IgD-negative memory B cell (primary cell): Measurements from ENCODE around the gene SART1. TPM values are rescaled to one million over a fixed set of nuclear protein-coding genes. Genes with fewer than 3 reads are reported as not detected.

Experiments used
- H3K27ac Mint-ChIP-seq, 3 donors: one replicate each; pipeline ENCODE4 v1.8.0; 2020 to 2022; ENCODE audit warnings: mild to moderate bottlenecking in 3 of 3, mixed read lengths in 3 of 3, moderate library complexity in 1 of 3
- H3K27me3 Mint-ChIP-seq: one replicate; pipeline ENCODE4 v1.8.0; 2021; ENCODE audit warnings: mixed read lengths
- H3K36me3 Mint-ChIP-seq: one replicate; pipeline ENCODE4 v1.8.0; 2020; ENCODE audit warnings: mild to moderate bottlenecking, mixed read lengths
- H3K4me1 Mint-ChIP-seq, 3 donors: one replicate each; pipeline ENCODE4 v1.8.0; 2020 to 2022; ENCODE audit warnings: mixed read lengths in 3 of 3, mild to moderate bottlenecking in 1 of 3
- H3K4me3 Mint-ChIP-seq, 4 donors: one replicate each; pipeline ENCODE4 v1.8.0; 2020 to 2022; ENCODE audit warnings: mild to moderate bottlenecking in 4 of 4, mixed read lengths in 4 of 4, moderate library complexity in 3 of 4
- H3K9me3 Mint-ChIP-seq, 3 donors: one replicate each; pipeline ENCODE4 v1.8.0; 2020 to 2021; ENCODE audit warnings: mixed read lengths in 3 of 3, mild to moderate bottlenecking in 1 of 3
- polyA plus RNA-seq: library from polyadenylated mRNA; unstranded; fragments of 300-500 nt; fragmentation: Illumina TruSeq; gene quantifications from one replicate; pipeline ENCODE4 v1.2.3, GENCODE V29; 2021

Gene SART1
- polyA plus RNA-seq, 1 donor from 2014 or later = 53.1 TPM

DNA sequence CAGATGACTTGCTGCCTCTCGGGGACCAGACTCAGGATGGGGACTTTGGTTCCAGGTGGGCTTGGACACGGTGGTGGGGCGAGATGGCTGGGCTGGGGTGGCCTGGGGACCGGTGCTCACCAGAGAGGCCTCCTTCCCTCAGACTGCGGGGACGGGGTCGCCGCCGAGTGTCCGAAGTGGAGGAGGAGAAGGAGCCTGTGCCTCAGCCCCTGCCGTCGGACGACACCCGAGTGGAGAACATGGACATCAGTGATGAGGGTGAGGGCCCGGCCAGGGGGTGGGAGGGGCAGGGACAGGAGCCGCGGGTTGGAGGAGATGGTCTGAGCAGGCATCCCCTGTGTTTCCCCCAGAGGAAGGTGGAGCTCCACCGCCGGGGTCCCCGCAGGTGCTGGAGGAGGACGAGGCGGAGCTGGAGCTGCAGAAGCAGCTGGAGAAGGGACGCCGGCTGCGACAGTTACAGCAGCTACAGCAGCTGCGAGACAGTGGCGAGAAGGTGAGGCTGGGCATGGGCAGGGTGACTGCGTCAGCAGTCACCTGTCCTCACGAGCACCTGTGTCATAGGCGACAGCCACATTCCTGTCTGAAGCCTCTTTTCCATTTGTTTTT lies 5.9 kb downstream of the SART1 start:
- H3K4me3 Mint-ChIP-seq = no peak overlapping the region
- no peaks in the 10 kb centered on the region for H3K9me3 Mint-ChIP-seq
- no peak overlapping the region for H3K27ac Mint-ChIP-seq
- no peaks in the 10 kb centered on the region for H3K27me3 Mint-ChIP-seq
- H3K36me3 Mint-ChIP-seq = peaks cover 7% of the 10 kb centered on the region
- H3K4me1 Mint-ChIP-seq = peaks cover 8 to 18% (median 9%) of the 10 kb centered on the region in 3 donors

DNA sequence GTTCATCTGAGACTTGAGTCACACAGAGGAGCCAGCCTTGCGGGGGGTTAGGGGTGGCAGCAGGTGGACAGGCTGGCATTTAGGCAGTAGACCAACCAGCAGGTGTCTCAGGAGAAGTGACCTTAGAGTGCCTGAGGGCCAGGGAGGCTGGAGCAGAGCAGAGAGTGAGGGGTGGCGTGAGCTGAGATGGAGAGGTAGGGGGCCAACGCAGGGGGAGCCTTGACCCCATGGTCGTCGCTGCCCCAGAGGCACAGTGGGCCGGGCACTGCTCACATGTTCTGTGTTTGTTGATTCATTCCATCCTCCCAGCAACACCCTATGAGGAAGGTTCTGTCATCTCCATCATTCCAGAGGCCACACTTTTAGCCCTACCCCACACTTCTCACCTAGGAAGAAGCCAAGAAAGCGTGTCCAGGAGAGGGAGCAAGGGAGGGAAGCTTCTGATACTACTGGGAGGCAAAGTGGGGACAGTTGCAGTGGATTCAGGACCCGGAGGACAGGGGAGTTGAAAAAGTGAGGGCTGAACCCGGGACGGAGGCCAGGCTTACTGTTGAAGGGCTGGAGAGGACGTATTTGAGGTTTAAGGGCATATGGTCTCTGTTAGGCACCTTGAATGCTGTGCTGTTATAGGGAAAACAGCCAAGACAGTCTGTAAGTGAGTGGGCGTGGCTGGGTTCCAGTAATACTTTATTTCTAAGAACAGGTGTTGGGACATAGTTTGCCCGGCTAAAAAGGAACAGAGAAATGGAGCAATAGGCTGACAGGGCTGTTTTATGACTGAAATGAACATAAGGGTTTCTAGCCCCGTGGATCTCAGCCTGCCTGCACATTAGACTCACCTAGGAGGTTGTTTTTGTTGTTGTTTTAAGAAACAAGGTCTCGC lies 7.3 kb downstream of the SART1 start:
- H3K27me3 Mint-ChIP-seq = no peaks in the 10 kb centered on the region
- peak overlapping the region in 1 of 3 donors; percentile 73 for H3K27ac Mint-ChIP-seq
- H3K9me3 Mint-ChIP-seq = no peaks in the 10 kb centered on the region
- H3K36me3 Mint-ChIP-seq = peaks cover 11% of the 10 kb centered on the region
- peaks cover 0 to 6% (median 2%) of the 10 kb centered on the region in 3 donors for H3K4me1 Mint-ChIP-seq
- peak overlapping the region in 1 of 4 donors; percentile 67 for H3K4me3 Mint-ChIP-seq

DNA sequence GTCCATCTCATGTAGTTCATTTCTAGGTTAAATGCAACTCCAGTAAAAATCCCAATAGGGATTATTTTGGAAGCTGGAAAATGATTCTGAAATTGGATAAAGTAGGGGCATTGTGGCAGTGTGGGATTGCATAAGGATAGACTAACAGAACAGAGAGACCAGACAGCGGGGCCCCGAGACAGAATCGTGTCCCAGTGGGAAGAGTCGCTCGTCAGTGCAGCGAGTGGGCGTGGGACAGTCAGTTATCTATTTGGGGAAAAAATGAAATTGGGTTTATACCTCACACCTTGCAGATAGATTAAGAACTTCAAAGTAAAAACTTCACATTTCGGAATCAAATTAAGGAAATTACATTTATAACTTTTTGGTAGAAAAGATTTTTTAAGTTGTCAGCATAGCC lies 10.6 kb downstream of the SART1 start:
- Mint-ChIP-seq H3K27ac (peak overlapping the region; percentile 51 to 81 (median 78)), H3K36me3 (peaks cover 10% of the 10 kb centered on the region), H3K4me3 (no peak overlapping the region), H3K4me1 (peaks cover 0 to 2% (median 2%) of the 10 kb centered on the region in 3 donors), H3K27me3 (no peaks in the 10 kb centered on the region), H3K9me3 (no peaks in the 10 kb centered on the region)

DNA sequence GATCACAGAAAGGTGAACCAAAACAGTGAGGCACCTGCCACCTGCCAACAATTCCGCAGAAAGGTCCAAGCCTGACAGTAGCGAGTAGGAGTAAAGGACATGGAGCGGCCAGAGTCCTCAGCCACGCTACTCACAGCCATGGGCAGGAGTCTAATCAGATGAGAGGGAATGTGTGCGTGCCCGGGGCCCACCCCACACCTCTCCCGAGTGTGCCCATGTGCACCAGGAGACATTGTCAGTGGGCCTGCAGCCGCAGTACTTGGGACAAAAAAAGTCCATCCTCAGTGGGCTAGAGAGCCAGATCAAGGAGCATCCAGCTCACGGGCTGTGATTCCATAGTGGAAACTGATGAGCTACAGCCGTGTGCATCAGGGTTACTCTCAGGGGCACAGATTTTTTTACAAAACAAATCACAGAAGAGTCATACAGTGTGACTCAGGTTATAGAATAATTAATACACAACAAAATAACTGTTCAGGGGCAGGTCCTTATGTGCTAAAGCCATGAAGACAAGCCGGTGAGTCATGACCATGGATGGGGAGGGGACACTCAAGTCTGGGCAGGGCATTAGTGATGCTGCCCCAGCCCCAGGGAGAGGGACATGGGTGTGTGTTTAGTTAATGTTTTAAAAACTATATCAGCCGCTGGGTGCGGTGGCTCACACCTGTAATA lies 12.0 kb downstream of the SART1 start:
- Mint-ChIP-seq H3K4me1 (peaks cover 0 to 2% (median 0%) of the 10 kb centered on the region in 3 donors), H3K36me3 (peaks cover 10% of the 10 kb centered on the region), H3K9me3 (no peaks in the 10 kb centered on the region), H3K4me3 (no peak overlapping the region), H3K27me3 (no peaks in the 10 kb centered on the region), H3K27ac (no peak overlapping the region)

DNA sequence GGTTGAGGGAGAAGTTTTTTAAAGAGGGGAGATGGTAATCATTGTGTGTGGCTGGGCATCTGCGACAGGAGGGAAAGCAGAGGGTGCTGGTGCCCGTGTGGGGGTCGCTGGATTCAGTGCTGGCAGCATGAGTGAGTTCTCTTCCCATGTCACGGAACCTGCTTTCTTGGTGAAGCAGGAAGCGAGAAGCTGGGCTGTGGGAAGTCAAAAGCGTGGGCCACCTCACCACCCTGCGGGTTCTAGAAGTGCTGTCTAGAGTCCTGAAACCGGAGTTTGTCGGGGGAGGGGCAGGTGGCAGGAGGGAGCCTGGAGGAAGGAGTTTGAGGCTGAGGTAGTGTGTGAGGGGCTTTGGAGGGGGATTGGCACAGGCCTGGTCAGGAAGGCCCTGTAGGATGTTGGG lies 14.2 kb downstream of the SART1 start:
- Mint-ChIP-seq H3K4me1 (peaks cover 0 to 2% (median 1%) of the 10 kb centered on the region in 3 donors), H3K27me3 (no peaks in the 10 kb centered on the region), H3K27ac (peak overlapping the region in 2 of 3 donors; percentile 33 to 56), H3K36me3 (peaks cover 5% of the 10 kb centered on the region), H3K4me3 (no peak overlapping the region), H3K9me3 (no peaks in the 10 kb centered on the region)

DNA sequence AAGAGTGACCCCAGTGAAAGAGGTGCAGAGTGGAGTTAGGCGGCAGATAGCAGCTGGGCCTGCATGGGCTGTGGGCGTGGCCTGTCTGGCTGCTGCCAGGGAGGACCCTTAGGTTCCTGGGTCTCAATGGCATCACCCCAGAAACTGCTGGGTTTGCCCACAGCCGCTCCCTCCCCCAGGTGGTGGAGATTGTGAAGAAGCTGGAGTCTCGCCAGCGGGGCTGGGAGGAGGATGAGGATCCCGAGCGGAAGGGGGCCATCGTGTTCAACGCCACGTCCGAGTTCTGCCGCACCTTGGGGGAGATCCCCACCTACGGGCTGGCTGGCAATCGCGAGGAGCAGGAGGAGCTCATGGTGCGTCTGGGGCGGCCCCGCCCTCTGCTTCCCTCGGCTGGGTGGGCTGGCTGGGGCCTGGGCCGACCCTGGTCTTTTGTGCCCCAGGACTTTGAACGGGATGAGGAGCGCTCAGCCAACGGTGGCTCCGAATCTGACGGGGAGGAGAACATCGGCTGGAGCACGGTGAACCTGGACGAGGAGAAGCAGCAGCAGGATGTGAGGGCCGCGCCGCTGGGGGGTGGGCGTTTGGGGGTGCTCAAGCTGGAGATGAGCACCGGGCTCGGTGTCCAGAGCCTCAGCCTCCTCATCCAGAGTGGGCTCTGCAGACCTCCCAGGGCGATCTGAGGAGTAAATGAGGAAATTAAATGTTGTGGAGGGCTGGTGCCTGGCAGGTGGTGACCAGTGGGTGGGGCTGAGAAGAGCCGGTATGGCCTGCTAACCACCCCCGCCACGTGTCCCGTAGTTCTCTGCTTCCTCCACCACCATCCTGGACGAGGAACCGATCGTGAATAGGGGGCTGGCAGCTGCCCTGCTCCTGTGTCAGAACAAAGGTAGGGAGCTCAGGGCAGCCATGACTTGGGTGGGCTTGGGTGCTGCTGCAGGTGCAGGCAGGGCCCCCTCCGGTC lies 15.0 kb downstream of the SART1 start:
- Mint-ChIP-seq H3K27ac (peak overlapping the region in 1 of 3 donors; percentile 56), H3K4me1 (peaks cover 0 to 2% (median 1%) of the 10 kb centered on the region in 3 donors), H3K27me3 (no peaks in the 10 kb centered on the region), H3K36me3 (peaks cover 5% of the 10 kb centered on the region), H3K4me3 (no peak overlapping the region), H3K9me3 (no peaks in the 10 kb centered on the region)

DNA sequence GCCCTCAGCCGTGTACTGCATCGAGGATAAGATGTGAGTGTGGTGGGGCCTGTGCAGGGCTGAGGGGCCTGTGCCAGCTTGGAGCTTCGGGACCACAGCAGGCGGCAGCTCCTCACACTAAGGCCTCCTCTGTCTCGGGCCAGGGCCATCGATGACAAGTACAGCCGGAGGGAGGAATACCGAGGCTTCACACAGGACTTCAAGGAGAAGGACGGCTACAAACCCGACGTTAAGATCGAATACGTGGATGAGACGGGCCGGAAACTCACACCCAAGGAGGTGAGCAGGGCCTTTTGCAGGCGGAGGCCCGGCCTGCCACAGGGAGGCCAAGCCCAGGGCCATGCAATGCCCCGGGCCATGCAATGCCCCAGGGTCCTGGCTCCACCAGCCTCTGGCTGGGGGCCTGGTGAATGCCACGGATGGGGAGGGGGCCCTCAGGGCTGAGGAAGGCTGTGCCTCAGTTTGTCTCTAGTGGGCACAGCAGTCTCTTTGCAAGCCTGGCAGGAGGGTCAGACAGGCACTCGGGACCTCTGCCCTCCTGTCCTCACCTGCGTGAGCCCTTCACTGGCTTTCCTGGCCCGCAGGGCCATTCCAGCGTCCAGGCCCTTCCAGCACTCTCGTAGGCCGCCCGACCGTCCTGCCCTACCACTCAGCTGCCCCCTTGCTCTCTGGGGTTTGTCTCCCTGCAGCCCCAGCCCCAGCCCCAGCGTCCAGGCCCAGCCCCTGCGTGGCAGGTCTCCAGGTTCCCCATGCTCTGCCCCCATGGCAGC lies 16.3 kb downstream of the SART1 start:
- peaks cover 0 to 2% (median 1%) of the 10 kb centered on the region in 3 donors for H3K4me1 Mint-ChIP-seq
- H3K27me3 Mint-ChIP-seq = no peaks in the 10 kb centered on the region
- H3K9me3 Mint-ChIP-seq = no peaks in the 10 kb centered on the region
- H3K27ac Mint-ChIP-seq = no peak overlapping the region
- no peak overlapping the region for H3K4me3 Mint-ChIP-seq
- H3K36me3 Mint-ChIP-seq = peaks cover 3% of the 10 kb centered on the region

DNA sequence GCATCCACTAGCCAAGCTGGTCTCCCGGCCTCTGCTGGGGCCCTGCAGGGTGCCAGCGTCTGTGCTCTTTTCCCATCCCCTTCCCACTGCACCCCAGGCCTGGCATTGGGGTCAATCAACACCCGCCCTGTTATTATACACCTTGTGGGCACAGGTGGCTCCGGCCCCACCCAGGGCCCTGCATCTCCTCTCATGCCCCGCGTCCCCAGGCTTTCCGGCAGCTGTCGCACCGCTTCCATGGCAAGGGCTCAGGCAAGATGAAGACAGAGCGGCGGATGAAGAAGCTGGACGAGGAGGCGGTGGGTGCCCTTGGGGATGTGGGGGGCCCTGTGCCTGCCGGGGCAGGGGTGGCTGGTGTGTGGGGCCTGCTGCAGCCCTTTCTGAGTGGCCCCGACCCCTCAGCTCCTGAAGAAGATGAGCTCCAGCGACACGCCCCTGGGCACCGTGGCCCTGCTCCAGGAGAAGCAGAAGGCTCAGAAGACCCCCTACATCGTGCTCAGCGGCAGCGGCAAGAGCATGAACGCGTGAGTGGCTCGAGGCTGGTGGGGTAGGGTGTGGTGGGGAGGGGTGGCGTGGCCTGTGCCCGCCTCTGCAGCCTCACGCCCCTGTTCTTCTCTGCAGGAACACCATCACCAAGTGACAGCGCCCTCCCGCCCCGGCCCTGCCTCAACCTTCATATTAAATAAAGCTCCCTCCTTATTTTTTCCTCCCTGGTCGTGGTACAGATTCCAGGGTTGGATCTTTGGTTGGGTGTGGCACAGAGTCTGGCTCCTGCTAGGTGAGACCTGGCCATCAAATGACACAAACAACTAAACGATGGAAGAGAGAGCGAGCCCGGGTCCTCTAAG lies 17.1 kb downstream of the SART1 start:
- Mint-ChIP-seq H3K27ac (peak overlapping the region in 1 of 3 donors; percentile 75), H3K27me3 (no peaks in the 10 kb centered on the region), H3K9me3 (no peaks in the 10 kb centered on the region), H3K4me1 (peaks cover 0 to 1% (median 0%) of the 10 kb centered on the region in 3 donors), H3K4me3 (no peak overlapping the region), H3K36me3 (peaks cover 2% of the 10 kb centered on the region)

DNA sequence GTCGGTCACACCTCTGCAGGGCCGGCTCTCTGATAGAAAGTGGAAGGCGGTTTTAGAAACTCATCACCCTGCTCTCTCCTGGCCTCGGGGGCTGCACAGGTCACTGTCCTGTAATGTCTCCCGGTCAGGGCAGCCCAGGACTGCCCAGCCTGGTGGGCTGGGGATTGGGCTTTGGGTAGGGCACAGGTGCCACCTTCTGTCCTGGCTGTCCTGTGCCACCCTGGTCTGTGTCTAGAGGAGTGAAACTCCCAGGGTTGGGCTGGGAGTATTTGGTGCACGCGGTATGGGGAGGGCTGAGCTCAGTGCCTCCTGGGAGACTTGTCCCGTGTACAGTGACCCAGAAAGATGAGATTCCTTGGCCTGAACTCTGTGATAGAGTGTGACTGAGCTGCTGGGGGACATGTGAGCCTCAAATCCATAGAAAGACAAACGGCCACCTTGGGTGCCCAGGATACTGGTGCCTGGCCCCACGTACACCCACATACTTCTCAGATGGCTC lies 17.8 kb downstream of the SART1 start:
- H3K4me3 Mint-ChIP-seq = no peak overlapping the region
- H3K27ac Mint-ChIP-seq = peak overlapping the region in 1 of 3 donors; percentile 75
- H3K36me3 Mint-ChIP-seq = no peaks in the 10 kb centered on the region
- H3K9me3 Mint-ChIP-seq = no peaks in the 10 kb centered on the region
- H3K4me1 Mint-ChIP-seq = peaks cover 0 to 1% (median 0%) of the 10 kb centered on the region in 3 donors
- no peaks in the 10 kb centered on the region for H3K27me3 Mint-ChIP-seq

DNA sequence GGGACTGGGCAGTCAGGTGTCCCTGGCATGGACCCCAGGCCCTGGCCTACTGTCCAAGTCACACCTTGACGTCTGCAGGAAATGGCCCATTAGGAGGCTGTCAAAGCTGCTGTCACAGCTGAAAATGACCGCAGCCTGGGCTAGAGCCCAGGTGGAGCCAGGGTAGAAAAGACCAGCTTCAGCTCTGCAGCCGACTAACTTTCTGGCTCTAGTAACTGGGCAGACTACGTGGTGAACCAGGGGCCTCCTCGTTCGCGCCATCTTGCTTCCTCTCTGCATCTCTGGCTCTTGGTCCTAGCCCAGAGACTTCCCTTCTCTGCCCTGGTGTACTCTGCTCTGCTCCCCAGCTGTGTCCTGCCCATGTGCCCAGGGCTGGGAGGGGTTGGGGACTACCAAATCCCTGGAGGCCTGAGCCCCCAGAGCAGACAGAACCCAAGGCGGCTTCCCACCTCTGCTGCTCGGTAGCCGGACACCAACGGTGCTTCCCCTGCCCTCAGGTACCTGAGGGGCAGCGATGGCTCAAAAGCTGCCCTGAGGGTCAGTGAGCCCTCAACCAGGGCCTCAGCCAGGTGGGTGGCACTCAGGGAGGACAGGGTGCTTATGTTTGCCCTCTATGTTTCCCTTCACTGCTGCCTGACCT lies 19.7 kb downstream of the SART1 start:
- no peaks in the 10 kb centered on the region for H3K36me3 Mint-ChIP-seq
- H3K4me1 Mint-ChIP-seq = peaks cover 0 to 1% (median 0%) of the 10 kb centered on the region in 3 donors

DNA sequence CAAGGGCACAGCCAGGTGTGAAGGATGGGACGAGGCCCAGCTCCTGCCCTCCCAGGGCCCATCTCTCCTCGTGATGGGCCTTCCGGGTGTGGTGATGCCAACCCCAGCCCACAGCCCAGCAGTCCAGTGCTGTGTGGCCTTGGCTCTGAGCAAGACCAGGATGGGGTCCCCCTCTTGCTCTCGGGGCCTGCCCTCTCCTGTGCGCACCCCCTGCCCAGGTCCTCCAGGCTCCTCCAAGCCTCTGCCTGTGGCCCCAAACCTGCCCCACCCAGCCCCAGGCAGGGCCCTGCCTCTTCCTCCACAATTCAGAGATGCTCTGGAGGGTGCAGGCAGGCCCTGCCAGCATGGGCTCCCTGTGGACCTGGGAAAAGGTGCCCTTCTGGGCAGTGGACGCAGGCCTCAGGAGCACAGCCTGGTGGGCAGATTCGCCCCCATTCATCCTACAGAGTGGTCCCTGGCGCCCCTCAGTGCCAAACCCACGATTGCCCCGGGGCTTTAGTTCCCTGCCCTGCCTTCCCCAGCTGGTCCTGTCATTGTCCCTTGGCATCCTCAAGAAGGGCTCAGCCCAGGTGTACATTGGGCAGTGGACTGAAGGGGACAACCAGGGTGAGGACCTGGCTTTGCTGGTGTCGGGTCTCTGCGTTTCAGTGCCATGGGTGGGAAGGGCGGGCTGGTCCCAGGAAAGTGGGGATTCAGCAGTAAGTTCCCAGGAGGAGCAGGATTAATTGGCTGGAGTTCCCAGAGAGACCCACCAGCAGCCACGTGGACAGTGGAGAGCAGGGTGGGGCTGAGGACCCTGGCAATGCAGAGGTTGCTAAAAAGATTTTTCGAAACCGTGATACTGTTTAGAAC lies 20.7 kb downstream of the SART1 start:
- peaks cover 0 to 1% (median 0%) of the 10 kb centered on the region in 3 donors for H3K4me1 Mint-ChIP-seq
- H3K4me3 Mint-ChIP-seq = no peak overlapping the region
- H3K36me3 Mint-ChIP-seq = no peaks in the 10 kb centered on the region
- H3K9me3 Mint-ChIP-seq = no peaks in the 10 kb centered on the region
- no peaks in the 10 kb centered on the region for H3K27me3 Mint-ChIP-seq
- peak overlapping the region in 1 of 3 donors; percentile 63 for H3K27ac Mint-ChIP-seq

More for the DNA sequence above, 19.7 kb downstream of the SART1 start:
- no peaks in the 10 kb centered on the region for H3K27me3 Mint-ChIP-seq
- H3K4me3 Mint-ChIP-seq = no peak overlapping the region
- no peaks in the 10 kb centered on the region for H3K9me3 Mint-ChIP-seq
- H3K27ac Mint-ChIP-seq = peak overlapping the region in 1 of 3 donors; percentile 63
